ENCODE results near the gene PACSIN3. TPM values are rescaled to one million over a fixed set of nuclear protein-coding genes. Genes with fewer than 3 reads are reported as not detected.

PACSIN3 gene
- total RNA-seq = 215 TPM
- polyA plus RNA-seq (ENCODE audit: insufficient read depth in 1 of 8, insufficient read length in 8 of 8, low replicate concordance in 1 of 8) = 100 to 1,000 TPM; 123 to 239 (median 203) TPM
- long read RNA-seq, donor 1, partial matches to known transcripts = 5 of 10 reads
- long read RNA-seq, donor 1, other reads (novel, unspliced or antisense) = 0 of 10 reads
- long read RNA-seq, donor 2 = 0 reads
- long read RNA-seq, donor 3, transcript PACSIN3-201 (11 exons, 1,843 nt) = major isoform, 8 of 44 reads
- long read RNA-seq, donor 3, partial matches to known transcripts = 21 of 44 reads
- long read RNA-seq, donor 3, other reads (novel, unspliced or antisense) = 10 of 44 reads
- long read RNA-seq, donor 4, partial matches to known transcripts = 6 of 9 reads
- long read RNA-seq, donor 4, other reads (novel, unspliced or antisense) = 0 of 9 reads
- long read RNA-seq, donor 5, transcript PACSIN3-201 (11 exons, 1,843 nt) = major isoform, 13 of 79 reads
- long read RNA-seq, donor 5, partial matches to known transcripts = 63 of 79 reads
- long read RNA-seq, donor 5, other reads (novel, unspliced or antisense) = 0 of 79 reads
- long read RNA-seq, donor 6, transcript PACSIN3-201 (11 exons, 1,843 nt) = major isoform, 7 of 63 reads
- long read RNA-seq, donor 6, partial matches to known transcripts = 51 of 63 reads
- long read RNA-seq, donor 6, other reads (novel, unspliced or antisense) = 0 of 63 reads
- long read RNA-seq, donor 7, partial matches to known transcripts = 12 of 19 reads
- long read RNA-seq, donor 7, other reads (novel, unspliced or antisense) = 0 of 19 reads
- long read RNA-seq, donor 8, partial matches to known transcripts = 0 of 3 reads
- long read RNA-seq, donor 8, other reads (novel, unspliced or antisense) = 0 of 3 reads
- long read RNA-seq, donor 9, partial matches to known transcripts = 7 of 11 reads
- long read RNA-seq, donor 9, other reads (novel, unspliced or antisense) = 0 of 11 reads
- long read RNA-seq, donor 10, partial matches to known transcripts = 17 of 22 reads
- long read RNA-seq, donor 10, other reads (novel, unspliced or antisense) = 0 of 22 reads
- long read RNA-seq, donor 11, partial matches to known transcripts = 63 of 73 reads
- long read RNA-seq, donor 11, other reads (novel, unspliced or antisense) = 5 of 73 reads

- Histone ChIP-seq H3K4me1 (ENCODE audit: control insufficient read depth, insufficient read depth, low read length) (peaks cover 48% of the 10 kb centered on the region), H3K4me3 (ENCODE audit: low read length) (peak within 1 kb of the TSS; percentile 66), H3K36me3 (ENCODE audit: control insufficient read depth, insufficient read depth, low read length) (peaks cover 12% of the 10 kb centered on the region), H3K27me3 (ENCODE audit: control insufficient read depth, insufficient read depth, low read length) (peaks cover 22% of the 10 kb centered on the region), H3K27ac (ENCODE audit: low read length) (peak within 1 kb of the TSS; percentile 99), H3K9me3 (replicated peaks; ENCODE audit: control insufficient read depth, low read depth, low read length) (no peaks in the 10 kb centered on the region)
- WGBS (ENCODE audit: insufficient coverage) = under 1% methylated on average over 80 of the region's 80 CpGs
- DNase-seq = no peak
Measured at GRCh38 chr11:47186076-47186699, at the start of gene PACSIN3. TSS of gene PACSIN3 (minus strand) at chr11:47186434. CDS start at chr11:47182727, 3,707 bp downstream.

- no peaks in the 10 kb centered on the region for H3K9me3 ChIP-seq (replicated peaks; ENCODE audit: control insufficient read depth, low read depth, low read length)
- H3K27ac ChIP-seq (ENCODE audit: low read length) = no peak overlapping the region
- WGBS (ENCODE audit: insufficient coverage) = 86% methylated on average over 3 of the region's 12 CpGs
- H3K36me3 ChIP-seq (ENCODE audit: control insufficient read depth, insufficient read depth, low read length) = peaks cover 22% of the 10 kb centered on the region
- no peaks in the 10 kb centered on the region for H3K27me3 ChIP-seq (ENCODE audit: control insufficient read depth, insufficient read depth, low read length)
- no peak overlapping the region for H3K4me3 ChIP-seq (ENCODE audit: low read length)
- H3K4me1 ChIP-seq (ENCODE audit: control insufficient read depth, insufficient read depth, low read length) = peaks cover 5% of the 10 kb centered on the region
- no peak for DNase-seq
Measured at GRCh38 chr11:47235163-47235562, 48.9 kb upstream of the PACSIN3 start.

- Histone ChIP-seq H3K27me3 (ENCODE audit: control insufficient read depth, insufficient read depth, low read length) (no peaks in the 10 kb centered on the region), H3K4me3 (ENCODE audit: low read length) (no peak overlapping the region), H3K27ac (ENCODE audit: low read length) (no peak overlapping the region), H3K36me3 (ENCODE audit: control insufficient read depth, insufficient read depth, low read length) (peaks cover 17% of the 10 kb centered on the region), H3K4me1 (ENCODE audit: control insufficient read depth, insufficient read depth, low read length) (peaks cover 5% of the 10 kb centered on the region), H3K9me3 (replicated peaks; ENCODE audit: control insufficient read depth, low read depth, low read length) (no peaks in the 10 kb centered on the region)
- 48% methylated on average over 12 of the region's 12 CpGs for WGBS (ENCODE audit: insufficient coverage)
- peak; percentile 38 for DNase-seq
Measured at GRCh38 chr11:47234669-47235100, 48.5 kb upstream of the PACSIN3 start.

- peak; percentile 73 for DNase-seq
- H3K9me3 ChIP-seq (replicated peaks; ENCODE audit: control insufficient read depth, low read depth, low read length) = no peaks in the 10 kb centered on the region
- no peaks in the 10 kb centered on the region for H3K27me3 ChIP-seq (ENCODE audit: control insufficient read depth, insufficient read depth, low read length)
- H3K4me1 ChIP-seq (ENCODE audit: control insufficient read depth, insufficient read depth, low read length) = peaks cover 5% of the 10 kb centered on the region
- H3K27ac ChIP-seq (ENCODE audit: low read length) = no peak overlapping the region
- no peak overlapping the region for H3K4me3 ChIP-seq (ENCODE audit: low read length)
- peaks cover 12% of the 10 kb centered on the region for H3K36me3 ChIP-seq (ENCODE audit: control insufficient read depth, insufficient read depth, low read length)
- 47% methylated on average over 3 of the region's 11 CpGs for WGBS (ENCODE audit: insufficient coverage)
Measured at GRCh38 chr11:47233989-47234668, 47.9 kb upstream of the PACSIN3 start.

- Histone ChIP-seq H3K4me3 (ENCODE audit: low read length) (no peak overlapping the region), H3K27me3 (ENCODE audit: control insufficient read depth, insufficient read depth, low read length) (no peaks in the 10 kb centered on the region), H3K4me1 (ENCODE audit: control insufficient read depth, insufficient read depth, low read length) (peaks cover 5% of the 10 kb centered on the region), H3K9me3 (replicated peaks; ENCODE audit: control insufficient read depth, low read depth, low read length) (no peaks in the 10 kb centered on the region), H3K36me3 (ENCODE audit: control insufficient read depth, insufficient read depth, low read length) (peaks cover 4% of the 10 kb centered on the region), H3K27ac (ENCODE audit: low read length) (no peak overlapping the region)
- WGBS (ENCODE audit: insufficient coverage) = 97% methylated on average over 3 of the region's 4 CpGs
- no peak for DNase-seq
Measured at GRCh38 chr11:47233051-47233450, 46.8 kb upstream of the PACSIN3 start.

GRCh38 chr11:47229161-47229560 is 42.9 kb upstream of the PACSIN3 start:
- no peak for DNase-seq

GRCh38 chr11:47225552-47226400 is 39.5 kb upstream of the PACSIN3 start:
- no peaks in the 10 kb centered on the region for H3K4me1 ChIP-seq (ENCODE audit: control insufficient read depth, insufficient read depth, low read length)
- H3K27me3 ChIP-seq (ENCODE audit: control insufficient read depth, insufficient read depth, low read length) = no peaks in the 10 kb centered on the region
- no peak for DNase-seq
- H3K36me3 ChIP-seq (ENCODE audit: control insufficient read depth, insufficient read depth, low read length) = peaks cover 13% of the 10 kb centered on the region
- no peak overlapping the region for H3K27ac ChIP-seq (ENCODE audit: low read length)
- H3K9me3 ChIP-seq (replicated peaks; ENCODE audit: control insufficient read depth, low read depth, low read length) = no peaks in the 10 kb centered on the region
- H3K4me3 ChIP-seq (ENCODE audit: low read length) = no peak overlapping the region
- WGBS (ENCODE audit: insufficient coverage) = 100% methylated on average over 1 of the region's 7 CpGs

More at GRCh38 chr11:47229161-47229560, 42.9 kb upstream of the PACSIN3 start:
- H3K4me1 ChIP-seq (ENCODE audit: control insufficient read depth, insufficient read depth, low read length) = peaks cover 1% of the 10 kb centered on the region
- H3K4me3 ChIP-seq (ENCODE audit: low read length) = no peak overlapping the region
- H3K27me3 ChIP-seq (ENCODE audit: control insufficient read depth, insufficient read depth, low read length) = no peaks in the 10 kb centered on the region
- 95% methylated on average over 6 of the region's 8 CpGs for WGBS (ENCODE audit: insufficient coverage)
- H3K27ac ChIP-seq (ENCODE audit: low read length) = no peak overlapping the region
- H3K36me3 ChIP-seq (ENCODE audit: control insufficient read depth, insufficient read depth, low read length) = peaks cover 8% of the 10 kb centered on the region
- no peaks in the 10 kb centered on the region for H3K9me3 ChIP-seq (replicated peaks; ENCODE audit: control insufficient read depth, low read depth, low read length)

GRCh38 chr11:47222696-47223095 is 36.5 kb upstream of the PACSIN3 start:
- H3K27me3 ChIP-seq (ENCODE audit: control insufficient read depth, insufficient read depth, low read length) = no peaks in the 10 kb centered on the region
- no peak overlapping the region for H3K4me3 ChIP-seq (ENCODE audit: low read length)
- DNase-seq = no peak
- H3K36me3 ChIP-seq (ENCODE audit: control insufficient read depth, insufficient read depth, low read length) = peaks cover 14% of the 10 kb centered on the region
- 100% methylated on average over 2 of the region's 2 CpGs for WGBS (ENCODE audit: insufficient coverage)
- H3K9me3 ChIP-seq (replicated peaks; ENCODE audit: control insufficient read depth, low read depth, low read length) = no peaks in the 10 kb centered on the region
- H3K27ac ChIP-seq (ENCODE audit: low read length) = no peak overlapping the region
- no peaks in the 10 kb centered on the region for H3K4me1 ChIP-seq (ENCODE audit: control insufficient read depth, insufficient read depth, low read length)
